NCI-H2227 (cell line): ENCODE data around the gene AGFG1.
"Not testable (repeated sequence)": the region's sequence is repeated elsewhere in the genome, so short reads cannot be mapped to it uniquely, and the experiment has no call there.

Experiments
- DNase-seq: peaks from one replicate; lab custom pipeline; 2025; ENCODE audit not compliant: unreplicated experiment; lab: John Stamatoyannopoulos, UW

Gene AGFG1

DNA sequence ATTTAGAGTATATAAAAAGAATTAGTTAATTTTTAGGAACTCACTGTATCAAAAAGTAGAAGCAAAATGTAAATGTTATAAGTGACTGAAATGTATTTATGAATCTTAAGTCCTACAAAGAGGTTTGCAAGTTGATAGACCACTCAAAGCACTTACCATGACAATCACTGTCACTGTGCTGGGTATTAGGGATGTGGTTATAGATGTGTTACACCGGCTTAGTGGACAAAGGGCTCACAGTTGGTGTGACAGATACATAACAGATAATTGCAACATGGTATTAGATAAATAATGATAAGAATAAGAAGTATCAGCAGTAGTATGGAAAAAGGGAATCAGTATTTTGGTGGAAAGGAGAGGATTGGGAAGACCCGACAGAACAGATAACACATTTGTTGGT is 21.6 kb downstream of the AGFG1 start:
- DNase-seq: no peak

DNA sequence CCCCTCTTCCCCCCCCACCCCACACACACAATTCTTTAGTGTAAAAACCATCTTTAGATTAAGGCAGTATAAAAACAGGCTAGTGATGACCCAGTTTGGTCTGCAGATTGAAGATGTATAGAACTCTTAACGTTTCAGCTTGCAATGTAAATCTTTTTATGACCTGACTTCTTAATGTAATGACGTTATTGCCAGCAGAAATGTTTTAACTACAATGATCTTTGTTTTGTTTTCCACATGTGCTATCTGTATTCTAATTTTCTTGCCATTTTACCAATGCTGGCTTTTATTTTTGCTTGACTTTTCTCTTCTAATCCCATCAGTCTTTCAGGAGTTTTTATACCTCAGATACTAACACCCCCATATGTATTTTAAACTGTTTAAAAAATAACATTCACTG is 25.2 kb downstream of the AGFG1 start:
- no peak for DNase-seq

DNA sequence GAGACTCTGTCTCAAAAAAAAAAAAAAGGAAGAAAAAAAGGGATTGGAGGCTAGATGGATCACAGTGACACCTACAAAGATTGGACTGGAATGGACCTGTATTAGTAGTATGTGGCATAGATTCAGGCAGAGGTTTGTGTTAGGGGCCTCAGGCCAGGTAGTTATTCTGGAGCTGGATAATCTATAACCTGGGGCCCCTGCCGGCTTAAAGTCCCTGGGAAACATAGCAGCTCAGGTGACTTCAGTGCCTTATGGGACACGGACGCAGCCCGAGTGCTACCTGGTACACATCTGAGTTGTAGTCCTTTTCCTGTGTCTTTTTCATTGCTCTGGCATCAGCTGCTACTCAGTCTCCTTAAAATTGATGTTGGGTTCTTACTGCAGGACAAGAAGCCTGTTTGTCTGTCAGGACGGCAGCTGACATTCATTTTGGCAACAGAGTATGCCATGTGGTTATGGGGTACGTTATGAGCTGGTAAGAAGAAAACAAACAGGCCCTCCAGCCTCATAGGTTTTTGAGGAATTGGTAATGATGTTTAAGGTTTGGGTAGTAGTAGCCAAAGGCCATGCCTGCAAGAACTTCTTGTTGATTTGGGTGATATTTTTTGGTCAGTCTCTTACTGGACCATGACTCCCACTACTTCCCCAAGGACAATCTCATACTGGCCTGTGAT is 27.8 kb downstream of the AGFG1 start:
- DNase-seq: no peak

DNA sequence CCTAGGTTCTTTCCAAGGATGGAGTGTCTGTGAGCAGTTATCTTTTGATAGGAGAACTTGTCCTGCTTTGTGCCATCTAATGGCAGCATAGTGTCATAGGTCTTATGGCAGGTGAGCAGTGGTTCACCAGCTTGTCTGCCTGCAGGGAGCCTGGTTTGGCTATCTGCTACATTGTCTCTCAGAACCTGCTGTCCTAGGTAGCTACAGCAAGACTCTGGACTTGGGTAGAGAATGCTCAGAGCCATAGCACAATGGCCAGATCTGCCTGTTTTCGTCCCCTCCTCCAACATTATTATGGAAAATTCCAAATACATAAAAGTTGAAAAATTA is 28.3 kb downstream of the AGFG1 start:
- DNase-seq: no peak

DNA sequence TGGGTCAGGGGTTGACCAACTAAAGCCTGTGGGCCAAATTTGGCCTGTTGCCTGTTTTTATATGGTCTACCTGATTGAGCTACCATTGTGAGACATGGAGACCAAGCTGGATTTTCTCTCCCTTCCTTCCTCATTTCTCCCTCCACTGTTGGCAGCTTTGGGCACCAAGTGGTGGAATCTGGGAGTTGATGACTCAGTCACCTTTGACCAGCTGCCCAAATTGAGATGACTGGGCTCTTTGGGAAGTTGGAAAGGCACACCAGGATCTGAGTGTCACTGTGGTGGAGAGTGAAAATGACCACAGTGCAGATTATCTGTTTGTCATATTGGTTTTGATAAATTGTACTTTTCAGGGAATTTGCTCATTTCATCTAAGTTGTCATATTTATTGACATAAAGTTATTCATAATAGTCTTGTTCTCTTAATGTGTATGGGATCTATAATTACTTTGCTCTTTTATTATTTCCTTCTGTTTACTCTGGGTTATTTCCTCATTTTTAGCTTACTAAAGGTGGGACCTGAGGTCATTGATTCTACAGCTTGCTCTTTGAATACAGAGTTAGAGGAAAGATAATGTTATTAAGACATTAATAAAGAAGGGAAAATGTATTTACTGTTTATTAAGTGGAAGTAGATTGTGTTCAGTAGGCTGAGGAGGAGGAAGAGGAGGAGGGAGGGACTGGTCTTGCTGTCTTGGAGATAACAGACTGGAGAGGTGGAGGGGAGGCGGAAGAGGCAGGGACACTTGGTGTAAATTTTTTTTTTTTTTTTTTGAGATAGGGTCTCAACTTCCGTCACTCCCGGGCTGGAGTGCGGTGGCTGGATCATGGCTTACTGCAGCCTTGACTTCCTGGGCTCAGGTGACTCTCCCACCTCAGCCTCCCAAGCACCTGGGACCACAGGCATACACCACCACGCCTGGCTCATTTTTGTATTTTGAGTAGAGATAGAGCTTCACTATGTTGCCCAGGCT is 31.8 kb downstream of the AGFG1 start:
- DNase-seq: no peak

DNA sequence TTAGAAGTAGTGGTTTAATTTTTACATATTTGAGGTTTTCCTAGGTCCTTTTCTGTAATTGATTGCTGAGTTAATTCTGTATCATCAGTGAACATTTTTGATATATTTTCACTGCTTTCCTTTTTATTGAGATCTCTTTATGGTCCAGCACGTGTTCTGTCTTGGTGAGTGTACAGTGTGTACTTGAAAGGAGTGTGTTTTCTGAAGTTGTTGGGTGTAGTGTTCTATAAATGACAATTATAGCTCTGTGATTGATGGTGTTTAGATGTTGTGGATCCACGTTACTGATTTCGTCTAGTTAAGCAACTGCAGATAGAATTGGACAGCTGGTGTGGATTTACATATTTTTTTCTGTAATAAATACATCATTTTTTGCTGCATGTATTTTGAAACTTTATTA is 32.7 kb downstream of the AGFG1 start:
- no peak for DNase-seq

DNA sequence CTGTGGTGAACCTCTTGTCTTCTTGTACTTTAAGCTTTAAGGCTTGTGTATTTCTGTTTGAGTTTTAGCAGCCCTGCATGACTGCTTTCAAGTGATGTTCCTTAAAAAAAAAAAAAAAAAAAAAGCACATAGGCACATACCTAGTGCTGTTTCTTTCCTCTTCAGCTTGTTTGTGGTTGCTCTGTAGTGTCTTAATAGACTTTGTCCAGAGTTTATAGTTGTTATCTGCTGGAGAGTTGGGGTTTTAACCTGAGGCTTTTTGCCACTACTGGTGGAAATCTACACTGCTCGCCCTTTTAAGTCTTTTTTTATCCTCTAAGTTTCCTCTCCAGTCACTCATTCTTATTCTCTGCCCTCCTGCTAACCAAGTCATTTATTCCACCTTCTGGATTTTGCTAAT is 34.5 kb downstream of the AGFG1 start:
- DNase-seq: no peak

DNA sequence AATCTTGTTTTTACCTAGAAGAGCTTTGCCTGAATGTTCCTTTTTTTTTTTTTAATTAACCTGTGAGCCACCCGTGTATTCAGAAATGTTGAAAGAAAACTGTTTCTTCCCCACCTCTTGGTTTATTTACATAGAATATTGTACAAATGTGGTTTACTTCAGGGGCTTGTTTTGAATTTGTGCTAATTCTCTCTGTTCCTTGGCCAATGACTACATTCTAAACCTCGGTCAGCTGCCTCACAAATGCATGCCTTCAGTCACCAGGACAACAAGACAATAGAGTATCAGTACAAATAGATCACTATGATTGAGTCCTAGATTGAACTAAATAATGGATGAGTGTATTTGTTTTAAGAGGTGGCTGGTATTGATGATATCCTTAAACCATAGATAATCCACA is 36.0 kb downstream of the AGFG1 start:
- no peak for DNase-seq

DNA sequence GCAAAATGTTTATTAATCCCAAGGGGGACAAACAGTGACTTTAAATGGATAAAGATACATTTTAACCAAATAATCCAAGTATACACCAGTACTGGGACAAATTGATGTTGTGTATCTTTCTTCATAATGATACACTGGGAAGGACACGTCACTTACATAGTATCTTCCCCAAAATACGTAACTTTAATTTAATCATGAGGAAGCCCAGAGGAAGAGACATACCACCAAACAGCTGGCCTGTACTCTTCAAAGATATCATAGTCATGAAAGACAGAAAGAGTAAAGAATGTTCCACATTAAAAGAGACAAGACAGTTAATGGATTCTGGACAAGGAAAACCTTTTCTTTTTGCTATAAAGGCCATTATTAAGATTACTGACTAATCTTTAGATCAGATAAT is 37.1 kb downstream of the AGFG1 start:
- DNase-seq: no peak

DNA sequence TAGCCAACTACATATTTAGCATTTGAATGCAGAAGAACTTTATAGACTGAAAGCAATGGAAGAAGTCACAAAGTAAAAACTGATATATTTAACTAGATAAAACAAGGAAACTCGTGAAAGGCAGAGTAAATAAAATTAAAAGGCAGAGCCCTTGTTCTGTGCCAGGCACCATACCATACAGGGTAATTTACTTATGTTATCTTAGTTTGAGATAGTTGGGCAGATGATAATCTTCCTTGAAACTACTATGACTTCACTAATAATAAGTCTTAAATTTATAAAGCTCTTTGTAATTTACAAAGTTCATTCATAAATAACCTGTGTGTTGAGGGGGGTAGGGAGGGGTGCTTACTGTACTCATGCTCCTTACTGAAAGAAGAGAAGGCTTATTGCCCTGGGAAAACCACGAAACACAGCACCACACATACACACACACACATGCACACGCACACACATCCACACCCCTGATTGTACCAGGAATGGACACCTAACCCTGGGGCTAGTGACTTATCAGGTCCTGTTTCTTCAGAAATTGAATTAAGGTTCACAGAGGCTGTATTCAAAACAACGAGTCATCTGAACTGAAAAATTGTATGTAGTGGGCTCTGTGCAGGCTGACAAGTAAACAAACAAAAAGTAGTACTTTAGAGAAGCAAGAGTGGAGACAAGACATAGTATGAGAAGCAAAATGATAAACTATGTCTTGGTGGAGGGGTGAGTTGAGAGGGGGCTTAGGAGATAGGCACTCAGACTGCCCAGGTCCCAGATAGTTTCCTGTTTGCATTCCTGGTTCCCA is 38.1 kb downstream of the AGFG1 start:
- DNase-seq: no peak

DNA sequence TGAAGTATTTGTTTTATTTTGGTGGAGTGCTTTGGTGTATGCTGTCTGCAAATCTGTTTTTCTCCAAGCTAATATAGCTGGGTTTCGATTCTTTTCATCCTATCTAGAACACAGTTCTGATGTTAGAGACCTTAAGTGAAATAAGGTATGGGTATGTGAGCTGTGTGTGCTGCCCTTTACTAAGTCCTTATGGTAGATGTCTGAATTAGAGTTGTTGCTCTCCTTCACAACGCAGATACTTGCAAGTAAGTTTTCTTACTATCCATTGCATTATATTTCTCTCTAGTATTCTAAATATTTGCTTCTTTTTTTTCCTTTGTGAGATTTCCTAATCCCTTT is 38.6 kb downstream of the AGFG1 start:
- no peak for DNase-seq

DNA sequence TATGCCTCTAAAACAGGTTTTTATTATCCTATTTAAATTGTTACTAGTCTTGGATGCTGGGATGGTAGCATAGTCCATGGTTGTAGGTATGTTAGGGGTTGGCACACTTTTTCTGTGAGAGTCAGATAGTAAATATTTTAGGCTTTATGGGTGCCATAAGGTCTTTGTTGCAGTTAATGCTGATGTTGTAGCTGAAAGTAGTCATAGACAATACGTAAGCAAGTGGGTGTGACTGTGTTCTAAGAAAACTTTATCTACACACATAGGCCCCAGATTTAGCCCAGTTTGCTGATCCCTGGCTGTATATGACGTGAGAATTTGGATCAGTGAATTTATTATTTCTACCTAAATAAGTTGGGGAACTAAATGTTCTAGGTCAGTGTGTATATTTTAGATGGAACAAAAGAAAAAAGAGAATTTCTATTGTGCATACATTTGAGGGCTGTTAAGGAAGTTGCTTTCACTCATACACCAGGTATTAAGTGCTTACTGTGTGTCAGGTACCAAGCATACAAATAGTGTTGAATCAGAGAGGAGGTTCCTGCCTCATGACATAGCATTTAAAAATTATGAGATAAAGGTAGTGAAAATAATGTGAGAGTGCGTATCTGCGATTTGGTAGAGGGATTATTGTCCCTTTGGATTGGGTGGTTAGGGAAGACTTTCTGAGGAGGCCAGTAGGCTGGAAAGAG is 39.4 kb downstream of the AGFG1 start:
- DNase-seq: no peak

DNA sequence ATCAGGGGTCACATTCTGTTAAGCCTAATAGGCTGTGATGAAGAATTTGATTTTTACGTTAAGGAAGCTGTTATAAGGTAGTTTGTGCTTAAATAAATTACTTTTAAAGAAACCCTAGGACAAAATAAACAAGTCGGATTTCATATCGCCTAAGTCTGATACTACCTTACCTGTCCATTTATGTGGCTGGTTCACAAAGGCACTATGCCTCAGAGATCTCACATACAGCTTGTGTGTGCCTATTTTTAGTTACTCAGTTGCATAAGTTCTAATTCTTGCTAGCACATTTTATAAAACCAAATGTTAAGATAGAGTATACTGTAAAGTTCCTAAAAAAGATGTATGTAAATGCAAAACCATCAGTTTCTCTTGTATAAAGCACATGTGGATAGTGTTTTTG is 40.0 kb downstream of the AGFG1 start:
- DNase-seq: no peak

DNA sequence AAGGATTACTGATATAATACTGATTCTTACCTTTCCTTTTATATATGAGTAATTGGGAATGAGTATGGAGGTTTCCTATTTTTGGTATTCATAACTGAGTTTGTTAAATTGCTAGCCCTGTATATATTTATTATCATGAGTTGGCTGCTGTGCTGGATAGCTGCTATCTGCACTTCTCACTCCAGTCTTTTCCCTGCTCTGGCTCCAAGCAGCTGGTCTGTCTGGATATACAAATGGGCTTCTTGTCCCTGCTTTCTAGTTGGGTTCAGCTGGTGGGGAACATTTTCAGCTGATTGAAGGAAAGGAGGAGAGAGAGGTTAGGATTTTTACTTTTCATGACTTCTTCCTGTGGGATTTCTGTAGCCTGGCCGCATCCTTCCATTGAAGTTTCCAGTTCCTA is 41.2 kb downstream of the AGFG1 start:
- DNase-seq: no peak

DNA sequence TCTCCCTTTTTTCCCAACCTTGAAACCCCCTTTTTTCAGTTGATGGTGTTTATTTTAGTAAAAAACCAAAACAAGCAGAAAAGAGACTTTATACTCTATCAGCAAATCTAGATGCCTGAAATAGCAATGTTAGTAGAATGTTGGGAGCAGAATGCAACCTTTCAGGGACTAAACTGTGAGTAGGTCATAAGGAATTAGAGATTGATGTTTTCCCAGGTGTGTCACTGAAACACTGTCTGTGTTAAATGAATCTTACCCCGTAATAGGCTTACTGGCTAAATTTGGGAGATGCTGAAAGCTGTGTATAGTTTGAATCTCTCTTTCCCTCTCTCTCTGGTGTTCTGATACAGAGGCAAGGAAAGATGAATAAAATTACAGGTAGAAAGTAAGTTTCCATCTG is 43.8 kb downstream of the AGFG1 start:
- DNase-seq: no peak

DNA sequence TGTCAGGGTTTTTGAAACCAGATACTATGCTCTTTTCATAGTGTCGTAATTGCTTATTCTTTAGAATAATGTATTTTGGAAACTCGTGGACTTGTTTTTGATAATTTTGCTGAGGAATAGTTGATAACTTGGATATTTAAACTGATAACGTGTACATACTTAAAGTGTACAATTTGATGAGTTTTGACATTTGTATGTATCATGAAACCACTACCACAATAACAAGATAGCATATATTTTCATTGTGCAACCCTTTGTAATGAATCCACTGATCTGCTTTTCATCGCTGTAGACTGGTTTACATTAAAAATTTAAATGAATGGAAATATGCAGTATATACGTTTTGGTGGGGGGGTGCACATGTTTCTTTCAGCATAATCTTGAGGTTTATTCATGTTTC is 45.8 kb downstream of the AGFG1 start:
- DNase-seq: no peak

DNA sequence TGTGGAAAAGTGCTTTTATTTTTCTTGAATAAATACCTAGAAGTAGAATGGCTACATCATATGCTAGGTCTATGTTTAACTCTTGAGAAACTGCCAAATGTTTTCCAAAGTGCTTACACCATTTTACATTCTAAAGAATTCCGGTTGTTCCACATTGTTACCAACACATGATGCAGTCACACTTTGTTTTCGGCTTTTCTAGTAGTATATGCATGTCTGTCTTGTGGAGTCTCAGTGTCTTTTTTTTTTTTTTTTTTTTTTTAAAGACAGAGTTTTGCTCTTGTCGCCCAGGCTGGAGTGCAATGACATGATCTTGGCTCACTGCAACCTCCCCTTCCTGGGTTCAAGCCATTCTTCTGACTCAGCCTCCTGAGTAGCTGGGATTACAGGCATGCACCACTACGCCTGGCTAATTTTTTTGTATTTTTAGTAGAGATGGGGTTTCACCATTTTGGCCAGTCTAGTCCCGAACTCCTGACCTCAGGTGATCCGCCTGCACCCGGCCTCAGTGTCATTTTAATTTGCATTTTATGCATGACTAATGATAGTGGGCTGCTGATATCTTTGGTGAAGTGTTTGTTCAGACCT is 46.4 kb downstream of the AGFG1 start:
- not testable (repeated sequence) for DNase-seq

DNA sequence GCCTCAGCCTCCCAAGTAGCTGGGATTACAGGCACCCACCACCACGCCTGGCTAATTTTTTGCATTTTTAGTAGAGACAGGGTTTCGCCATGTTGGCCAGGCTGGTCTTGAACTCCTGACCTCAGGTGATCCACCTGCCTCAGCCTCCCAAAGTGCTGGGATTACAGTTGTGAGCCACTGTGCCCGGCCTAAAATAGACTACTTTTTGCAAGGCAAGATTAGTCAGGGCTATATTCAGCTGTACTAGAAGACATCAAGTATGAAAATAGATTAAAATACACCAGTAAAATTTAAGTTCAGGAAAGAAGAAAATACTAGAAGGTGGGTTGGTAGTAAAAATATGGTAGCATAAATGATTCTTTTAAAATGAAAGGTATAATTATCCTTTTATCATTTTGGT is 49.2 kb downstream of the AGFG1 start:
- not testable (repeated sequence) for DNase-seq

DNA sequence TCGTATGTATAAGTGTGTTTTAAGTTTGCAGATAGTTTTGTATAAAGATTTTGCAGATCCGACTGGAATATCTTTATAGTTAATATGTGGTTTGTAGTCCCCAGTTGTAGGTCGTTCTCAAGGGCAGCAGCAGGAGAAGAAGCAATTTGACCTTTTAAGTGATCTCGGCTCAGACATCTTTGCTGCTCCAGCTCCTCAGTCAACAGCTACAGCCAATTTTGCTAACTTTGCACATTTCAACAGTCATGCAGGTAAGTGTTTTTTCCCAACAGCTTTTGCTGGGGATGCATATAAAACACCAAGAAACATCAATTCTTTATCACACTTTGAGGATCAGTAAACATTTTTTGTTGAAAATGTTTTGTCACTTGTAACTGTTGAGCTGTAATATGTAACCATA is 52.7 kb downstream of the AGFG1 start:
- DNase-seq: no peak

DNA sequence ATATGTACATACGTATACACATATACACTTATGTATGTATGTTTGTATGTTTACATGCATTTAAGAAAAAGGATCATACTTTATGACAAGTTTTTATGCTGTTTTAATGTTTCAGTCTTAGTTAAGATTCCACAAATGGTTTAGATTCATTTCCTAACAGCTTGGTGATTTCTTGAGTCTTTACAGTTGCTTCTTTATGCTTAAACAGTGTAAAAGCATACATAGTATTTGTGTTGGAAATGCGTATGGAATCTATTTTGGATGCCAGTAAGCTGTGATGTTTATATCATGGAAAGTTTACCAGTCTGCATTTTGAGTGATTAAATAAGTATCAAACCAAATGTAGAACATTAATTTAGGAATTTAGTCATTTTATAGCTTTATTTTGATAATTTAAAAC is 55.4 kb downstream of the AGFG1 start:
- DNase-seq: no peak

DNA sequence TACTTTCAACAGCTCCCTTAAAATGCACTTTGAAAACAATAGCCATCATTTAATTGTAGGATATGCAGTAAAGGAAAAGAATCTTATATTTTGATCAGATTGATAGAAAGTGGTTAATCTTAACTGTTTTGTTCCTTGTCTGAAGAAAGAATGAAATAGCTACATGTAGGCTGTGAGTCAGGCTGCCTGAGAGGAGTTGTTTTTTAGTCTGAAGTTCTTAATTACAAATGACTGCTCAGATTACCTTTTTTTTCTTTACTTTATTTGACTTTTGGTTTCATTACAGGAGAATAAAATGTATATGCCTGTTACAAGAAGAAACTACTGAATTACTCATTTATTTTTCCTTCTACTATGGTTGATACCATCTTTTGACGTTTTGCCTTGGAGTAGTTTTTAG is 56.8 kb downstream of the AGFG1 start:
- DNase-seq: no peak
